Daoy (cell line): ENCODE data around the gene ZMYND15. TPM values are rescaled to one million over a fixed set of nuclear protein-coding genes. Genes with fewer than 3 reads are reported as not detected.
"Not testable (repeated sequence)": the region's sequence is repeated elsewhere in the genome, so short reads cannot be mapped to it uniquely, and the experiment has no call there.

Source experiments
- DNase-seq: peaks from one replicate; pipeline ENCODE4 v3.0.0-alpha.2; 2015; ENCODE audit warnings: low read depth
- total RNA-seq: library from RNA; depleted of rRNA; stranded (reverse); fragments of >200 nt; shearing (Covaris generic); gene quantifications from 2 replicates; pipeline ENCODE4 v1.2.3, GENCODE V29; 2014; rRNA removed

The ZMYND15 gene
- 1.1 TPM in 1 of 2 replicates, not detected in the other for total RNA-seq

DNA sequence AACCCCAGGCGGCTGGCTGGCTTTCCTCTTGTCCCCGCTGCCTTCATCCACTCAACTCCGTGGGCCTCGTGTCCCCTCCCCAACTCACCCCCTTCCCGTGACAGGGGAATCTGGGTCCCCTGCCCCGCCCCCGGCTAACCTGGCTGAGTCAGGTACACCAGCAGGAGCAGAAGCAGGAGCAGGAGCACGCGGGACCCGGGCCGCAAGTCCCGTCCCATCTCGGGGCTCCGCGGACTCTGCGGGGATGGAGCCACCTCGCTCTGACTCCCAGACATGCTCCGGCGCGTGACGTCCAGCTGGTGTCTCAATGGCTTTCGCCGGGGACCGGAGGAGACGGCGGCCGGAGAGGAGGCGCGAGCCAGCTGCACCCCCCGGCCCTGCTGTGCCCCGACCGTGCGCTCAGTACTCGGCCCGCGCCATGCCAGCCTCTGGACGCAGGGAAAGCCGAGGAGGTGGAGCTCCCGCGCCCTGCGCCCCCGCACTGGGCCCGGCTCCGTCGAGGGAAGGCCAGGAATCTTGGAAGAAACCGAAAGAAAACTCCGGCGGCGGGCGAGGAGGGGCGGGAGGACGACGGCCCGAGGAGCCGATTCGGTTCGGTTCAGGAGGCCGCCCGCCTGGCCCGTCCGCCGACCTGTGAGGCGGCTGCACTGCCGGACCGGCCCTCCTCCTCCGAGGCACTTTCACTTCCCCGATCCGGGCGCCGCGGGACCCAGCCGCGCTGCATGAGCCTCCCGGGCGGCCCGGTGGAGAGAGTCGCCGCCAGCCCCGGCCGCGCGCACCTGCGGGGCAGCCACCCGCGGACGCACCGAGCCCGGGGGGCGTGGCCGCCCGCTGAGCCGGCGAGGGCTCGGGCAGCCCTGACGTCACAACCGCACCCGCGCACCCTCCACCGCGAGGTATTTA, at the start of gene ZMYND15, which contains the start of gene CXCL16:
Gene ZMYND15, plus strand, starts transcription at position 712 of the 903 bp plus-strand sequence. CDS start 716 bp downstream, outside the sequence.
Gene CXCL16, minus strand, starts transcription at position 807 of the 903 bp plus-strand sequence. Its CDS starts 589 bp downstream, at position 218.
- peak; percentile 65 for DNase-seq

GRCh38 chr17:4689872-4690271, 49.8 kb upstream of the ZMYND15 start:
- DNase-seq, result not testable (repeated sequence)

DNA sequence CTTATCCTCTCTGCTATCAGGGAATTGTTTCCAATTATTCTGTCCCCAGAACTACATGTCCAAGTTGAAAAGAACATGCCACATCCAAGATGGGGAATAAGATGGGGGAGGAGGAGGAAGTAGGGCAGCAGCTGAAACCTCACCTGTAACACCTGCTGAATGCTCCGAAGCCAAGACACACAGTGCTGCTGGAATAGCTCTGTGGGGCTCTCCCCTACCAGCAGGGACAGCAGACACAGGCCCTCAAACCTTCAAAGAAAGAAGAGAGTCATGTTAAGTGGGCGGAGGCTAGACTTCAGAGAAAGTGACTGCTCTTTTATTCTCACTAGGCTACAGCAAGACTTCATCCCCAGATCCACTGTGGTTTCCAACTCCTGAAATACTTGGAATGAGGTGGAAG, 48.9 kb upstream of the ZMYND15 start:
- no peak for DNase-seq

DNA sequence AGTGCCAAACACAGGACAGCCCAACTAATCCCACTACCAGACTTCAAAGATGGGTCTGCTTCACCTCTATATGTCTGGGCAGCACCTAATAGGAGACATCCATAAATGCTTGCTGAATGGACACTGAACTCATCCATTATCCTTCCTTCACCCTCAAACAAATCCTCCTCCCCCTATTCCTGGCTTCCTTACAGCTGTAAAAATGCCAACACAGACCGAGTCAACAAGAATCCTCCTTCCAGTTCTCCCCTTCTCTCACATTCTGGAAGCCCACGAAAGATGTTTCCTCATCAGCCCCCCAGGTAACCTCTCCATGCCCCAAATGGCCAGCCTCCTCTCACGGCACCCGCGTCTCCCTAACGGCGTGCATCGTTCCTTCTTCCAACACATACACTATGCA, 47.9 kb upstream of the ZMYND15 start:
- DNase-seq, result no peak

DNA sequence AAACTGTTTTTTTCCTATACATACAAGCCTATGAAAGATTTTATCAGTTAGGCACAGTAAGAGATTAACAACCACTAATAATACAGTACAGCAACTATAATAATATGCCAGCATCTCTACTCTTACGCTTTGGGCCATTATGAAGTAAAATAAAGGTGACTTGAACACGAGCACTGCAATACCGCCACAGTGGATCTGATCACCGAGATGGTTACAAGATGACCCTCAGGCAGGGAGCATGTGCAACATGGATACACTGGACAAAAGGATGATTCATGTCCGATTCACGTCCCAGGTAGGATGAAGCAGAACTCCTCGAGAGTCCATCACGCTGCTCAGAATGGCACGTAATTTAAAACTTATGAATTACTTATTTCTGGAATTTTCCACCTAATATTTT, 46.2 kb upstream of the ZMYND15 start:
- no peak for DNase-seq

DNA sequence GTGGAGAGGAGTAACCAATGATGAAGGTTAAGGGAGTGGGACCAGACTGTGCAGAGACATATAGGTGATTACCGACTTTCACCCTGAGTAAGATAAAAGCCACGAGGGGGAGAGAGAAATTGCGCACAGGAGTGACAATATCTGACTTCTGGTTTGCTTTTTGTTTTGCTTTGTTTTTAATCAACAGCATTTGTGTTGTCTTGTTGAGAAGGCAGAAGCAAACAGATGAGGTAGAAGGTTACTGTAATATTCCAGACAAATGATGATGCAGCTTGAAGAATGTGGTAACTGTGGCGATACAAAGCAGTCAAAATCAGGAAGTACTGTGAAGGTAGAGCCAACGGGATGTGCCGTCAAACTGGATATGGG, 43.2 kb upstream of the ZMYND15 start:
- no peak for DNase-seq

DNA sequence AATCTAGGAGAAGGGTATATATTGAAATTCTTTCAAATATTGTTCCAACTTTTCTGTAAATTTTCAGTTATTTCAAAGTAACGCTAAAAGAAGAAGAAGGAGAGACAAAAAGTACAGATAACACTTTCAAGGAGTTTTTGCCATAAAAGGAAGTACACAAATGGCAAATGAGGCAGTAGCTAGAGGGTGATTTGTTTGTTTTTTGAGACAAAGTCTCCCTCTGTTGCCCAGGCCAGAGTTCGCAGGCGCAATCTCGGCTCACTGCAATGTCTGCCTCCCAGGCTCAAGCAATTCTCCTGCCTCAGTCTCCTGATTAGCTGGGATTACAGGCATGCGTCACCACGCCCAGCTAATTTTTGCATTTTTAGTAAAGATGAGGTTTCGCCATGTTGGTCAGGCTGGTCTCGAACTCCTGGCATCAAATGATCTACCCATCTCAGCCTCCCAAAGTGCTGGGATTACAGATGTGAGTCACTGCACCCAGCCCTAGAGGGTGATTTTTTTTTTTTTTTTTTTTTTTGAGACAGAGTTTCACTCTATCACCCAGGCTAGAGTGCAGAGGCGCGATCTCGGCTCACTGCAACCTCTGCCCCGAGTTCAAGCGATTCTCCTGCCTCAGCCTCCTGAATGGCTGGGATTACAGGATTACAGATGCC, 40.1 kb upstream of the ZMYND15 start:
- not testable (repeated sequence) for DNase-seq

- DNase-seq, result no peak
Measured at GRCh38 chr17:4701116-4701515, 38.5 kb upstream of the ZMYND15 start.

GRCh38 chr17:4703330-4703691, 36.3 kb upstream of the ZMYND15 start:
- DNase-seq, result no peak

GRCh38 chr17:4704574-4704907, 35.1 kb upstream of the ZMYND15 start:
- DNase-seq, result not testable (repeated sequence)

DNA sequence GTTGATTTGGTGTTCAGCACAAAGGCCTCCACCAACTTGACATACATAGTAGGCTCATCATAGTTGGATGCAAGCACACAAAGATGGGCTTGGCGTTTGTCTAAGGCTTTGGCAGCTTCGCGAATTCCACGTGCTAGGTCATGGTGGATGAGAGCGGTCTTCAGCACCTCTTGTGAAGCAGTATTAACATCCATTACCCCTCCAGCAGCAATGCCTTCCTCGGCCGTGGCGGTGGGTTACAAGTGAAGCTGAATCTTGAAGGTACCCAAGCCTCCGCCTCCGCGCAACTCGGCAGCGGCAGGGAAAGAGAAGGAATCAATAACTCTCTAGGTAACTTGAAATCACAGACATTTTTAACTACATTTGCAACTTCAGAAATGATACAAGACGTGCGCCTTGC, 34.6 kb upstream of the ZMYND15 start:
- DNase-seq, result no peak

DNA sequence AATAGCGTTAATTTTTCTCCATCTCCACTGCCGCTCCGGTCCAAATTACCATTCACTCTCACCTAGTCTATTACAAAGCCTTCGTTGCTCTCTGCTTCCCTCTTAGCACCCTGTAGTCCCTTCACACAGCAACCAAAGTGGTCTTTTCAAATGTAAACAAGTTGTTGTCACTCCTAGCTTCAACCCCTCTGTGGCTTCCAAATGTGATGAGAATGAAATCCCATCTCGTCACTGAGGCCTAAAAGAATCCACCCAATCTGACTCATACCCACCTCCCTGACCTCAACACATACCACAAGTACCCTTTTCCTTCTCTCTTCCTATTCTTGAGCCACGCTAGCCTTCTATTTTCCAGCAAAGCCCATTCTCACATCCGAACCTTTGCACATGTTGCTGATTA, 33.5 kb upstream of the ZMYND15 start:
- peak; percentile 67 for DNase-seq

DNA sequence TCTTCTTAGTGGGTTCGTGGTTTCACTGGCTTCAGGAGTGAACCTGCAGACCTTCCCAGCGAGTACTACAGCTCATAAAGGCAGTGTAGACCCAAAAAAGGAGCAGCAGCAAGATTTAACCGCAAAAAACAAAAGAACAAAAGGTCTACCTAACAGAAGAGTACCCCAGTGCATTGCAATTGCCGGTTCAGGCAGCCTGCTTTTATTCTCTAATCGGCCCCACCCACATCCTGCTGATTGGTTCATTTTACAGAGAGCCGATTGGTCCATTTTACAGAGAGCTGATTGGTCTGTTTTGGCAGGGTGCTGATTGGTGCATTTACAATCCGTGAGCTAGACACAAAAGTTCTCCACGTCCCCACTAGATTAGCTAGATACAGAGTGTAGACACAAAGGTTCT, 31.2 kb upstream of the ZMYND15 start:
- no peak for DNase-seq

DNA sequence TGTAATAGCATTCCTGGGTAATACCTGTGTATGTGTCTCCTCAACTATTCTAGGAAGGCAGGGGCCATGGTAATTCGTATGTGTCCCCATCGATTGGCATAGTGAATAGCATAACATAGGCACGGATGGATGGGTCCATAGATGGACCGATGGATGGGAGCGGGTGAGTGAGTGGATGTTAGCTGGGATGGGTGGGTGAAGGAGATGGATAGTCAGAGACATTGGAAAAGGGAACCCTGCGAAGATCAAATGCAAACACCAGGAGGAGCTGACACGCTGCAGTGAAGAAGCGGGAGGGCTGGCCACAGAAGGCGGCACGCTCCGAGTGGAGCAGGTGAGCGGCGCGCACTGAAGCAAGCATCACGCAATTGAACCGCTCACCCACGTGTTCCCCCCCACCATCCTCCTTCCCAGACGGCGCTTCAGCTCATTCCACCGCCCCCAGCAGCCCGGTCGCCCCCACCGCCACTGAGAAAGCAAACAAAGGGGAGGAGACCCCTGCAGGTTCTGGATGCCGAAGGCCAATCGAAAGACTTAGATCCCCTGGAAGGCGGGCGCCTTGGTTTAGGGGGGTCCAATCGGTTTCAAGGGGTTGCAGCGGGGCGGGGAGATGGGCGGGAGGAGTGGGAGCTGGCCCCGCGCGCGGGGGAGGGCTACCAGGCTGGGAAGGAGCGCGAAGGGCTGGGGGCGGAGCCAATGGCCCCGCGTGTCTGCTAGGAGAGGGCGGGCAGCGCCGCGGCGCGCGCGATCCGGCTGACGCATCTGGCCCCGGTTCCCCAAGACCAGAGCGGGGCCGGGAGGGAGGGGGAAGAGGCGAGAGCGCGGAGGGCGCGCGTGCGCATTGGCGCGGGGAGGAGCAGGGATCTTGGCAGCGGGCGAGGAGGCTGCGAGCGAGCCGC, 29.6 kb upstream of the ZMYND15 start, which contains the start of gene ARRB2:
Gene ARRB2, plus strand, starts transcription at position 839 of the 899 bp plus-strand sequence. CDS start 90 bp downstream, outside the sequence.
- peak; percentile 99 for DNase-seq

GRCh38 chr17:4710693-4711634, 28.7 kb upstream of the ZMYND15 start:
- DNase-seq, result no peak

GRCh38 chr17:4711661-4712181, 27.9 kb upstream of the ZMYND15 start:
- DNase-seq, result no peak

GRCh38 chr17:4712526-4712925, 27.1 kb upstream of the ZMYND15 start:
- DNase-seq, result no peak

DNA sequence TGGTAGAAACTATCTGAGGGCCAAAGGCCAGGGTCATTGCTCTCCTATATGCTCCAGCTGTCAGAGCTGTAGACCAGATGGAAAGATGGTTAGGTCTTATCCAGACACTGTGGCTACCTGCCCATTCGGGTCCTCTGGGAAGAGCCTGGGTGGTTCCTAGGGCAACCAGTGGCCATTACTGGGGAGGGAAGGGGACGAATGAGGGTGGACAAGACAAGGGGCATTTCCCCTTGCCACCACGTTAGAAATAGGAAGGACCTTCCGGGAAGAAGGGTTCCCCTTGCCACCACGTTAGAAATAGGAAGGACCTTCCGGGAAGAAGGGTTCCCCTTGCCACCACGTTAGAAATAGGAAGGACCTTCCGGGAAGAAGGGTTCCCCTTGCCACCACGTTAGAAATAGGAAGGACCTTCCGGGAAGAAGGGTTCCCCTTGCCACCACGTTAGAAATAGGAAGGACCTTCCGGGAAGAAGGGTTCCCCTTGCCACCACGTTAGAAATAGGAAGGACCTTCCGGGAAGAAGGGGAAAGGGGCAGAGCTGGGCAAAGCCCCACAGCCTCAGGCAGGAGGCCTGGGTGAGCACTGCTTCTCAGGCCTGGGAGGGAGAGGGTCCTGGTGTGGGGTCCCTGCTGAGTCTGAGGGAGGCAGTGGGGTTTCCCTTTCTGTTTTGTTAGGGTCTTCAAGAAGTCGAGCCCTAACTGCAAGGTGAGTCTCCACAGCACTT, 25.1 kb upstream of the ZMYND15 start:
- not testable (repeated sequence) for DNase-seq

- DNase-seq, result no peak
Measured at GRCh38 chr17:4715063-4715744, 24.4 kb upstream of the ZMYND15 start.
